ENCODE data around the gene CNIH2. TPM values are rescaled to one million over a fixed set of nuclear protein-coding genes. Genes with fewer than 3 reads are reported as not detected.
A peak's percentile ranks its signal among the peaks of the same experiment; 100 is the strongest.

Gene CNIH2
- total and polyA plus RNA-seq, 9 of the 15 experiments (the other 6 are each of a cell fraction or from before 2014, with no cell fraction given) = 0.26 to 0.89 (median 0.40) TPM; not detected in 4

- TF ChIP-seq ZNF318 (IDR thresholded peaks at IDR 0.05; ENCODE audit: borderline replicate concordance in 1 of 2, low read depth in 1 of 2) (0 out of 4 replicates have a peak, but pooled peaks of 1 of the 2 experiments have one; percentile 41), CAMTA2 (CRISPR knock-in tag; conservative IDR thresholded peaks at IDR 0.05) (0 out of 2 replicates have a peak, but pooled peaks have one; percentile 32), POLR2A (conservative IDR thresholded peaks at IDR 0.05) (peak; percentile 77), ERF (CRISPR knock-in tag; IDR thresholded peaks at IDR 0.05) (0 out of 2 replicates have a peak, but pooled peaks have one; percentile 11), NONO (IDR thresholded peaks at IDR 0.05; ENCODE audit: low read depth in 2 of 2, low read length in 1 of 2) (peak in 1 of 2 experiments; percentile 97; a peak in 2 of 4 replicates), SP1 (CRISPR knock-in tag; IDR thresholded peaks at IDR 0.05) (peak; percentile 86), POLR2AphosphoS5 (IDR thresholded peaks at IDR 0.05; ENCODE audit: control insufficient read depth, insufficient read depth, low read depth, low read length) (peak; percentile 61; the same call in 1 of the 2 replicates), KDM5B (IDR thresholded peaks at IDR 0.05; ENCODE audit: insufficient replicate concordance, low read depth, low read length) (peak; percentile 41), ZNF263 (CRISPR knock-in tag; IDR thresholded peaks at IDR 0.05; ENCODE audit: borderline replicate concordance) (peak; percentile 82)
- TF ChIP-seq, protein P1, sequence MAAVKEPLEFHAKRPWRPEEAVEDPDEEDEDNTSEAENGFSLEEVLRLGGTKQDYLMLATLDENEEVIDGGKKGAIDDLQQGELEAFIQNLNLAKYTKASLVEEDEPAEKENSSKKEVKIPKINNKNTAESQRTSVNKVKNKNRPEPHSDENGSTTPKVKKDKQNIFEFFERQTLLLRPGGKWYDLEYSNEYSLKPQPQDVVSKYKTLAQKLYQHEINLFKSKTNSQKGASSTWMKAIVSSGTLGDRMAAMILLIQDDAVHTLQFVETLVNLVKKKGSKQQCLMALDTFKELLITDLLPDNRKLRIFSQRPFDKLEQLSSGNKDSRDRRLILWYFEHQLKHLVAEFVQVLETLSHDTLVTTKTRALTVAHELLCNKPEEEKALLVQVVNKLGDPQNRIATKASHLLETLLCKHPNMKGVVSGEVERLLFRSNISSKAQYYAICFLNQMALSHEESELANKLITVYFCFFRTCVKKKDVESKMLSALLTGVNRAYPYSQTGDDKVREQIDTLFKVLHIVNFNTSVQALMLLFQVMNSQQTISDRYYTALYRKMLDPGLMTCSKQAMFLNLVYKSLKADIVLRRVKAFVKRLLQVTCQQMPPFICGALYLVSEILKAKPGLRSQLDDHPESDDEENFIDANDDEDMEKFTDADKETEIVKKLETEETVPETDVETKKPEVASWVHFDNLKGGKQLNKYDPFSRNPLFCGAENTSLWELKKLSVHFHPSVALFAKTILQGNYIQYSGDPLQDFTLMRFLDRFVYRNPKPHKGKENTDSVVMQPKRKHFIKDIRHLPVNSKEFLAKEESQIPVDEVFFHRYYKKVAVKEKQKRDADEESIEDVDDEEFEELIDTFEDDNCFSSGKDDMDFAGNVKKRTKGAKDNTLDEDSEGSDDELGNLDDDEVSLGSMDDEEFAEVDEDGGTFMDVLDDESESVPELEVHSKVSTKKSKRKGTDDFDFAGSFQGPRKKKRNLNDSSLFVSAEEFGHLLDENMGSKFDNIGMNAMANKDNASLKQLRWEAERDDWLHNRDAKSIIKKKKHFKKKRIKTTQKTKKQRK (IDR thresholded peaks at IDR 0.05; ENCODE audit: borderline replicate concordance, low read depth, low read length) = no peak
Measured at GRCh38 chr11:66267379-66268243, 10.4 kb upstream of the CNIH2 start (continued).

Measured in K562 (cell line).